OCI-LY7 (cell line): ENCODE results near the gene REG1A. TPM values are rescaled to one million over a fixed set of nuclear protein-coding genes. Genes with fewer than 3 reads are reported as not detected.

ENCODE experiments used
- BruUV-seq: library from RNA; stranded (reverse); fragments of 400-500 nt; replicated peaks from 2 replicates; lab custom pipeline; 2021; lab: Mats Ljungman, UMichigan
- CTCF ChIA-PET: fragments of 300-600 bp; sonication (Branson Sonifier 250); formaldehyde crosslinking; loops from one replicate; lab custom pipeline; 2022; ENCODE audit warnings: antibody characterized with exemption; ENCODE audit not compliant: unreplicated experiment; lab: Charles Lee
- POLR2A ChIA-PET: fragments of 300-600 bp; sonication (Branson Sonifier 250); formaldehyde crosslinking; loops from one replicate; lab custom pipeline; 2022; ENCODE audit warnings: antibody characterized with exemption; lab: Charles Lee
- DNase-seq: peaks from one replicate; pipeline ENCODE4 v3.0.0-alpha.2; 2015; ENCODE audit warnings: low spot score
- H2AFZ ChIP-seq: fragments of 200-600 bp; sonication (generic), shearing (Covaris generic); 2 replicates; pipeline ENCODE4 v1.6.1; 2014; ENCODE audit warnings: mild to moderate bottlenecking, antibody characterized with exemption, low read length, moderate library complexity
- H3K27ac ChIP-seq: fragments of 200-600 bp; sonication (generic); 2 replicates; pipeline ENCODE4 v1.5.1; 2014; ENCODE audit warnings: mixed run types, low read depth, mild to moderate bottlenecking, moderate library complexity, low read length, inconsistent platforms; ENCODE audit not compliant: poor library complexity, severe bottlenecking
- H3K36me3 ChIP-seq: fragments of 200-600 bp; sonication (generic); 2 replicates; pipeline ENCODE4 v1.6.1; 2014; ENCODE audit warnings: mild to moderate bottlenecking, antibody characterized with exemption, low read length, moderate library complexity, mixed read lengths; ENCODE audit not compliant: insufficient read depth
- H3K4me1 ChIP-seq: fragments of 200-600 bp; sonication (generic); 2 replicates; pipeline ENCODE4 v1.5.1; 2014; ENCODE audit warnings: mild to moderate bottlenecking, low read length; ENCODE audit not compliant: insufficient read depth, poor library complexity, severe bottlenecking
- H3K4me2 ChIP-seq: fragments of 200-600 bp; sonication (generic); 2 replicates; pipeline ENCODE4 v1.6.1; 2014; ENCODE audit warnings: mild to moderate bottlenecking, low read length
- H3K4me3 ChIP-seq: fragments of 200-600 bp; sonication (generic); 2 replicates; pipeline ENCODE4 v1.5.1; 2014; ENCODE audit warnings: mild to moderate bottlenecking, low read depth, low read length; ENCODE audit not compliant: poor library complexity, severe bottlenecking
- H3K79me2 ChIP-seq: fragments of 200-600 bp; sonication (generic); 2 replicates; pipeline ENCODE4 v1.6.1; 2016; ENCODE audit warnings: low read depth, mild to moderate bottlenecking, low read length, moderate library complexity, mixed read lengths; ENCODE audit not compliant: insufficient read depth
- H3K9me2 ChIP-seq: fragments of 200-600 bp; sonication (generic); 2 replicates; pipeline ENCODE4 v1.6.1; 2016; ENCODE audit warnings: mild to moderate bottlenecking, low read length, mixed read lengths; ENCODE audit not compliant: insufficient read depth
- H3K9me3 ChIP-seq: fragments of 200-600 bp; sonication (generic); 2 replicates; pipeline ENCODE4 v1.6.1; 2014; ENCODE audit warnings: mild to moderate bottlenecking, mixed run types, low read length, mixed read lengths
- H4K20me1 ChIP-seq: fragments of 200-600 bp; sonication (generic); 2 replicates; pipeline ENCODE4 v1.6.1; 2014; ENCODE audit warnings: mild to moderate bottlenecking, antibody characterized with exemption, low read length, moderate library complexity, mixed read lengths; ENCODE audit not compliant: insufficient read depth
- CTCF ChIP-seq: fragments of 200-600 bp; sonication (generic); conservative IDR thresholded peaks from 2 replicates; pipeline ENCODE4 v1.5.1; 2014; ENCODE audit warnings: mild to moderate bottlenecking, antibody characterized with exemption, low read length, moderate library complexity, mixed read lengths
- EZH2phosphoT487 ChIP-seq: fragments of 200-600 bp; sonication (generic); IDR thresholded peaks from 2 replicates; pipeline ENCODE4 v1.6.1; 2018; ENCODE audit warnings: low read depth, borderline replicate concordance, mild to moderate bottlenecking, mixed run types, antibody characterized with exemption, low read length, moderate library complexity, mixed read lengths
- intact Hi-C: fragments of 100-400 bp; cut with micrococcal nuclease; formaldehyde crosslinking; loops from one replicate; pipeline ENCODE4 v1.10.0; 2022; ENCODE audit not compliant: unreplicated experiment
- total RNA-seq, 2 experiments: library from RNA; depleted of rRNA in 1 of 2; stranded (reverse); fragments of >200 nt in 1 of 2; shearing (Covaris generic) in 1 of 2; gene quantifications; 2 replicates each; pipeline ENCODE4 v1.2.3, GENCODE V29; 2014 to 2022

Gene REG1A
- total RNA-seq, 2 experiments from 2014 or later = not detected

- H3K79me2 ChIP-seq = no peaks in the 10 kb centered on the region
- H3K4me2 ChIP-seq = no peak overlapping the region
- CTCF ChIA-PET = no interaction called here
- no peak overlapping the region; the same call in 1 of the 2 replicates for H2AFZ ChIP-seq
- no peak overlapping the region for H3K4me3 ChIP-seq
- H3K36me3 ChIP-seq = peaks cover 5% of the 10 kb centered on the region; the same call in 1 of the 2 replicates
- intact Hi-C loops = no loop called here
- DNase-seq = no peak
- no TSS peak for BruUV-seq
- H3K9me2 ChIP-seq = no peaks in the 10 kb centered on the region
- TF ChIP-seq CTCF = peak; percentile 46
- TF ChIP-seq EZH2phosphoT487 = no peak
- H3K9me3 ChIP-seq = peaks cover 11% of the 10 kb centered on the region; the same call in 1 of the 2 replicates
- no peak overlapping the region for H3K27ac ChIP-seq
- H3K4me1 ChIP-seq = peaks cover 26% of the 10 kb centered on the region
- POLR2A ChIA-PET = no interaction called here
- no peaks in the 10 kb centered on the region for H4K20me1 ChIP-seq
Measured at GRCh38 chr2:79097843-79098242, 22.4 kb upstream of the REG1A start.

- no peaks in the 10 kb centered on the region for H4K20me1 ChIP-seq
- H3K4me2 ChIP-seq = peak overlapping the region; percentile 61
- peaks cover 5% of the 10 kb centered on the region; the same call in 1 of the 2 replicates for H3K36me3 ChIP-seq
- no TSS peak for BruUV-seq
- peaks cover 11% of the 10 kb centered on the region; the same call in 1 of the 2 replicates for H3K9me3 ChIP-seq
- intact Hi-C loops = no loop called here
- DNase-seq = peak; percentile 45
- H3K27ac ChIP-seq = peak overlapping the region; percentile 57
- POLR2A ChIA-PET = interaction anchor here (0.6 to 1.6 kb wide), 4 partner anchors 17 to 1651 kb away, joined by 3 to 4 read pairs (median 3); no protein-coding TSS in a partner anchor
- H3K4me3 ChIP-seq = peak overlapping the region; percentile 38
- H3K9me2 ChIP-seq = no peaks in the 10 kb centered on the region
- CTCF ChIA-PET = no interaction called here
- peak overlapping the region; percentile 96 for H2AFZ ChIP-seq
- no peak for TF ChIP-seq EZH2phosphoT487
- no peak for TF ChIP-seq CTCF
- peaks cover 26% of the 10 kb centered on the region for H3K4me1 ChIP-seq
- no peaks in the 10 kb centered on the region for H3K79me2 ChIP-seq
Measured at GRCh38 chr2:79099140-79099686, 21.1 kb upstream of the REG1A start.

- Histone ChIP-seq H3K9me2 (no peaks in the 10 kb centered on the region), H3K27ac (peak overlapping the region; percentile 57), H2AFZ (peak overlapping the region; percentile 96), H3K4me3 (peak overlapping the region; percentile 38), H3K36me3 (peaks cover 5% of the 10 kb centered on the region; the same call in 1 of the 2 replicates), H3K4me1 (peaks cover 26% of the 10 kb centered on the region), H4K20me1 (no peaks in the 10 kb centered on the region), H3K79me2 (no peaks in the 10 kb centered on the region), H3K4me2 (peak overlapping the region; percentile 61), H3K9me3 (peaks cover 11% of the 10 kb centered on the region; the same call in 1 of the 2 replicates)
- ChIA-PET CTCF (no interaction called here), POLR2A (interaction anchor here (1.1 to 1.6 kb wide), 4 partner anchors 11 to 97 kb away, joined by 3 to 4 read pairs (median 3); no protein-coding TSS in a partner anchor)
- intact Hi-C loops = no loop called here
- DNase-seq = peak; percentile 69
- TF ChIP-seq EZH2phosphoT487 = no peak
- no peak for TF ChIP-seq CTCF
- no TSS peak for BruUV-seq
Measured at GRCh38 chr2:79100285-79100684, 20.0 kb upstream of the REG1A start.
